GM18517 (cell line): Measurements from ENCODE around the gene SFXN5.
A peak's percentile ranks its signal among the peaks of the same experiment; 100 is the strongest.
"Not testable (repeated sequence)": the region's sequence is repeated elsewhere in the genome, so short reads cannot be mapped to it uniquely, and the experiment has no call there.

Experiments
- ATAC-seq: cut with Tn5 transposase; IDR thresholded peaks from one replicate; pipeline ENCODE4 v1.9.1; 2021; ENCODE audit warnings: mild to moderate bottlenecking, moderate library complexity; ENCODE audit not compliant: unreplicated experiment

SFXN5 gene

DNA sequence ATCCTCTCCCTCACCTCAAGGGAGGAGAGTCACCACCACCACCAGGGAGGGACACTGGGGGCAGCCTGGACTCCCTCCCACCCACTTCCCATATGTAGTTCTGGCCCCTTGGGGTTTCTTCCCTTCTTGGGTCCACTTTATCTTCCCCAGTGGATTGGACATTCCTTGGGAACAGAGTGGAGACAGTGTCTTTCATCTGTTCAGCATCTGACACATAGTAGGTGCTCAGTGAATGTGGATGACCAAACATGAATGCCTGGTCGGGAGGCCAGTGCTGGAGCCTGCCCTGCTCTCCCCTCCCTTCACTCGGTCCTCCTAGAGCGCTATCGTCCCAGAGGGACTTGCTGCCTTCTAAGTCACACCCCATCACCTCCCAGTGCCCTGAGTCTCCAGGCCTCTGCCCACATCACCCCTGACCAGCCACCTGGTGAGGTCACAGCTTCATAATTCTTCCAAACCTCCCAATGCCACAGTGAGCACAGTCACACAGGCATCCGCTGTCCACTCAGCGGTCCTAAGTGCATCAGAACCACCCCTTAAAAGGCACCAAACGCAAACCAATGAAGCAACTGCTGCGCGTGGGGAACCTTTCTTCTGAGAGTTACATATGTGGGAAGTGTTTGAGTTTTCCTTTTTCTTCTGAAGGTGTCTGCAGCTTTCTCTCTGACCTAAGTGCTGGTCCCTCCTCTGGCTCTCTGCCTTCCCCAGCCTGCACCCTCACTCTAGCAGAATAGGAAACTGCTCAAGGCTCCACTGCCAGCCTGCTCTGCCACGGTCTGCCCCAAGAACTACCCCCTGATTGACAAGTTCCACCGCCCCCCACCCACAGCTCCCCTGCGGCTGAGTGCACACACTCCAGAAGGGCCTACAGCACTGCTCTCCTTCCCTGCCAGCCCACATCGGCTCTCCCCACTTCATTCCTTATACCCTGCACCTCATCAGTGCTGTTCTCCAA, 7.2 kb upstream of the SFXN5 start:
- ATAC-seq: no peak

DNA sequence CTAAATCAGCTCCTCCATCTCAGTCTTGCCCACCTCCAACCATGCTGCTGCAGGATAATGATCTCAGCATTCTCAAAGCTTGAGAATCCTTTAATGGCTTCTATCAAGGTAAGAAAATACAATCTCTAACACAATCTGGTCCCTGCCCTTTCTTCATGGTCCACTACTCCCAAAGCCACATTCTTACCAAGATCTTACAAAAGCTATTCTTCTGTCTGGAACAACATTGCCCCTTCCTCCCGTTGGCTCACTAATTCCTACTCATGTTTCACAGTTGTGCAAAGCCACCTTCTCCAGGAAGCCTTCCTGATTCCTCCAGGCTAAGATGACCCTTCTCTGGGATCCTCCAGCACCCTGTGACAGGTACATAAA, 5.9 kb upstream of the SFXN5 start:
- ATAC-seq: no peak

DNA sequence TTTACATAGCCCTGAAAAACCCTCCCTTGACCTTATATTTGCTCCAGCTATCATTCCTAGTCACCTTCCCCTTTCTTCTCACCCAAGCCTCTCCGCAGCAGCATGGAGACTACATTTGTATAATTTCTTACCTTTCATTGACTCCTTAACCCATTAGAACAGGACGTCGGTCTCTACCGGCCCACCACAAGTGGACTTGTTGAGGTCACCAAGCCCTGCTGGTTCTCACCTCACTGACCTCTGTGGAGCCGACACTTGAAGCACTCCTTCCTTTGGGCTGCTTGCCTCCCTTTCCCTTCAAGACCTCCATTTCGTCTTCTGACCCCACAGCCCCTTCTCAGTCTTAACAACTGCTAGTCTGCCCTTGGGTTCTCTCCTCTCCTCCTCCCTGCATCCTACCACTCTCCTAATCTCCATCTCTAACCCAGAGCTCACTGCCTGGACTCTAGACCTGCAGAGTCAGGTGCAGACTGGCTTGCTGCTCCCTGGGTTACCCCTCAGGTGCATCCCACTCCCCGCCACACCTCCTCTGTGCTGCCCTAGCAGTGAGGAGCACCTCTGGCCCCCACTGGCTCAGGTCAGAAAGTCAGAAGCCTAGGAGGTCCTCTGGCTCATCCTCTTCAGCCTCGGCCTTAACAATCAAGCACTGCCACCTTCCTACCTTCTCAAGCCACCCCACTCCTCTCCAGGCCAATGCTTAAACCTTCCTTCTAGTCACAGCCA, 5.3 kb upstream of the SFXN5 start:
- no peak for ATAC-seq

DNA sequence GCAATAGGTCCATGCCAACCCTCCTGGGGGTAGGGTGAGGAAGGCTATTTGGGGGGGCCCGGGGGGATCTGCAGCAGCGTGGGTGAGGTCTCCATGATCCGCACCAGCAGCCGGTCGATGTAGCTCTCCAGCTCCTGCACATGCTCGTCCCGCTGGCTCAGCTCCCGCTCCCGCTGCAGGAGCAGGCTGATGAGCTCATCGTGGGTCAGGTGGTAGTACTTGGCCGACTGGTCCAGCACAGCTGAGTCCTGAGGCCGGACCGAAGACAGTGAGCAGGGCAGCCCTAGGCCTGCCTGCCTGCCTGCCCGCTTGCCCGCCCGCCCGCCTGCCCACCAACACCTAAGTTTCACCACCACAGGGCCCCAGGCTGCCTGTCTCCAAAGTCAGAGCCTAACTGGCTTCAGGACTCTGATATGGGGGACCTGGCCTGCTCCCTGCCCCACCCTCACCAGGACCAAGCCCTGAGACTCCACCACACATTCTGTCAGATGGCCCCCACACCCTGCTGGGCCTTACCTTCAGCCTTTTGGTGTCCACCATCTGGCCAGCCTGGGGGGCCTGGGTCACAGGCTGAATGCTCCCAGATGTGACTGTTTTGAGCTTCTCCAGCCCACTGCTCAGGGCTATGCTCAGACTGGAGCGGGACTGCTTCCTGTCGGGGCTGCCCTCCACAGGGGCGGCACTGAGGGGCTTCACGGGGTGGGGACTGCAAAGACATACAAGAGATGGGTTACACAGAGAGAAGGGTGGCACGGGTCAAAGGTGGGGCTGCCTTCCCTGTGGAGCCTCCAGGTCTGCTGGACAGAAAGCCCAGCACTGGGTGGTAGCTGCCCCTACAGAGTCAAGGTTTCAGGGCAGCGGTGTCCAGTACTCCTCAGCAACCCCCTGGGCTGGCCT, 4.2 kb upstream of the SFXN5 start:
- ATAC-seq: no peak

DNA sequence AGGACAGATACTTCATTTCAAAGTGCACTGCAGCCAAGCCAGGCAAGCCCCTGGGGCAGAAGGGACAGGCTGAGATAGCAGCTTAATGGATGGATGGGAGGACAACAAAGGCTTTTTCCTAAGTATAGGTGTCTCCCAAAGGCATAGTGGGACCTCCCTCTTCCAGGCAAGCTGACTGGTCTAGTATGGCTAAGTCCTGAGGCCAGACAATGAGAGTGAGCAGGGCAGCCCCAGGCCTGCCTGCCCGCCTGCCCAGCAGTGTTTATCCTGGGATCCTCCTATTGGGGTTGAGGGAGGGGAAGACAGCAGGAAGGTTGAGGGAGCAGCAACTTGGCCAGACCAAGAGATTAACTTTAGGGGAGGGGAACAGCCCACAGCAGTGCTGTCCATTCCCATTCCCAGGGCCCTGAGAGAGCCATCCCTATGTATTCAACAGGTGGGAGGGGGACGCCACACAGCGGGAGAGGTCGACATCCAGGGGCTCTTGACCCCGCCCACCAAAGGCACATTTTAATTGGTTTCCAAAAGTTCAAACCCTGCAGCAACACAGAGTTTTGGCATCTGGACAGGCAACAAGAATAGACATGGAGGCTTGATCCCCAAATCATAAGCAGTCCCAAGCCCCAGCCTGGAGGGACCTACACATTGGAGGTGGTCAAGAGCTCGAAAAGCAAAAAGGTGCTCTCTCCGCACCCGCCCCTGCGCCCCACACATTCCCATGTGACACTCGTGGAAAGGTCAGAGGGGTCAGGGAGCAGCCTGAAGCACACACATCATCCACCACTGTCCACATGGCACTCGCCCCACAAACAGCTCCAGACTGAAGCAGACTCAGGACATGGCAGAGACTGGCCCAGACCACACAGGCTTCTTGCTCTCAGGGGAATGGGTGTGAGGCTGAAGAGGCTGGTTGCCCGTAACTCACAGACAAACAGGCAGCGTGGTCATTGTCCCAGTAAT, 2.9 kb upstream of the SFXN5 start:
- ATAC-seq: no peak

DNA sequence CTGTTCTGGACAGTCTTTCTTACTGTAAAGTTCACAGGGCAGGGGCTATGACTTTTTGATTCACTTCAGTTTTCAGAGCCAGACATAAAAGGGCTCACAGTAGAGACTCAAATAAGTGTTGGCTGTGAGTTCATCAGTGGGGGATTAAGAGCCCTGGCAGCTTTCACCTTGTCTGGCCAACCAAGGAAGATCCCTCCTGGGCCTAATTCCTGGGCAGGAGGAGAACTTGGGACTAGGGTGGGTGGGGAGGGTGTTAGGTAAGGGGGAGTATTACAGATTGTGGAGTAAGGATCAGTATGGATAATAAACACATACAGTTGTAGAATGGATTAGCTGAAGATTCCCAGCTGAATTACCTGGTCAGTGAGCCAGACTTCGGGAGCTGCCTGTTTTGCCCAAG, 904 bp upstream of the SFXN5 start:
- ATAC-seq: no peak

DNA sequence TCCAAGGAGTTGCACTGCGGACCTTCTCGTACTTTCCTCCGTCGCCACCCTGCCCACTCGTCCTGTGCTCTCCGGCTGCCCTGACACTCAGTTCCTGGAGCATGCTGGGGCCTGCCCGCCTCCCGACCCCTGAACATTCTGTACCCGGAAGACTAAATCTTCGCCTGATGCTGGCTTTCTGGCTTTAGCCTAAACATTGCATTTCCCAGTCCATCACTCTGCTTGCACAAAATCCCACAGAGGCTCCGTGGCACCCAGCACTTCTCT, 550 bp upstream of the SFXN5 start:
- no peak for ATAC-seq

DNA sequence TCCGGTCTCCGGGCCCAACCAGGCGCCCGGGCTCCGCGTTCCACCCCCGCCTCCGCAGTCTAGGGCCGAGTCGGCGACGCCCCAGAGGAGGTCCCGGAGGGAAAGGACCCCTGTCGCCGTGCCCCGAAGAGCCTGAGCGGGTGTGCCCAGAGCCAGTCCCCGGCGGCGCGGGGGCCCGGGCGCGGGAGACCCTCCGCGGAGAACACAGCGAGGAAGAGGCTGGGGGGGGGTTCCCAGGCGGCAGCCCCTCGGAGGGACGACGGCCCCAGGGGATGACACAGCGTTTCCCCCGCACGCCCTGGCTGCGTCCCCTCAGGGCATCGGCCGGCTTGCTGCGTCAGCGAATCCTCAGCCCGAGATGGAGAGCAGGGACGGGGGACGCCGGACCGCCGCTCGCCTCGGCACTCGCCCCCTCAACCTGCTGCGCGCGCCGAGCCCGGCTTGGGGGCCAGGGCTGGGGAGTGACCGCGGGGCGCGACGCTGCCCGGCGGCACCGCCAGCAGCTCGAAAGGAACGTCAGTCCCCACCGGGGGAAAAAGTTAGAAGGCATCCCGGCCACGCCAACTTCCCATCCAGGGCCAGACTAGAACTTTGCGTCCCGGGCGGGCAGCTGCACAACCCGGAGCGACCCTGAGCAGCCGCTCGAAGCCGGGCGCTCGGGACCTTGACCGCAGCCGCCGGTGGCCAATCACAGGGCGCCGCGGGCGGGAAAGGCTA, 711 bp downstream of the SFXN5 start:
- ATAC-seq: peak; percentile 41

DNA sequence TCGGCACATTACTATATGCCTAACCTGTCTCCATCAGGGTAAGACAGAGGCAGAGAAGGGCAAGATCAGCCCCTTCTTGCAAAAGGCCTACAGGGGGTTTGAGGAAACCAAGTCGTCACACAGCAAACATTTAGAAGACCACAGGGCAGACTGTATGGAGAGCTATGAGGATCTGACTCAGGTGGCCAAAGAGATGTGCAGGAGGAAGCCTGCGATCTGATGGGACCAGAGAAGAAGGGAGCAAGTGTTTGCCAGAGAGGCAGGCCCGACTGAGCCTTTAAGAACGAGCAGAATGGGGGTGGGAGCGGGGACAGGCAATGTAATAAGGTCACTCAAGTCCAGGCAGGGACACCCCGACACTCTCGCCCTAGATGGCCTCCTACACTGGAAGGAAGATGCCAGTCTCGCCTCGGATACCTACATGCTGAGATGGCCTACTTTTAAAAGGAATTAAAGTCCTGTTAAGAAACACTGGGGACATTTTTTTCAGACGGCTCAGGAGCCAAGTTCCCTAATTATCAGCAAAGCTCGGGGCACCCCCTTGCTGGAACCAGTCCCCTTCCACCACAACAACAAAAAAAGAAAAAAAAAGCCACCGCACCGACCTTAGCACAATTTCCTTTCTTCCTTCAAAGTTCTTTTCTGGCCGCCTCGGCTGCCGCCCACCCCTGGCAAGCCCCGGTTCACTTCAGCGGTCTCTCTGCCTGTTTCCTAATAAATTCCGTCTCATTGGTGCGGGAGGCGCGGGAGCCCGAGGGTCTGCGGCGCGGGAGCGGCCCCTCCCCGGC, 1.5 kb downstream of the SFXN5 start:
- no peak for ATAC-seq

DNA sequence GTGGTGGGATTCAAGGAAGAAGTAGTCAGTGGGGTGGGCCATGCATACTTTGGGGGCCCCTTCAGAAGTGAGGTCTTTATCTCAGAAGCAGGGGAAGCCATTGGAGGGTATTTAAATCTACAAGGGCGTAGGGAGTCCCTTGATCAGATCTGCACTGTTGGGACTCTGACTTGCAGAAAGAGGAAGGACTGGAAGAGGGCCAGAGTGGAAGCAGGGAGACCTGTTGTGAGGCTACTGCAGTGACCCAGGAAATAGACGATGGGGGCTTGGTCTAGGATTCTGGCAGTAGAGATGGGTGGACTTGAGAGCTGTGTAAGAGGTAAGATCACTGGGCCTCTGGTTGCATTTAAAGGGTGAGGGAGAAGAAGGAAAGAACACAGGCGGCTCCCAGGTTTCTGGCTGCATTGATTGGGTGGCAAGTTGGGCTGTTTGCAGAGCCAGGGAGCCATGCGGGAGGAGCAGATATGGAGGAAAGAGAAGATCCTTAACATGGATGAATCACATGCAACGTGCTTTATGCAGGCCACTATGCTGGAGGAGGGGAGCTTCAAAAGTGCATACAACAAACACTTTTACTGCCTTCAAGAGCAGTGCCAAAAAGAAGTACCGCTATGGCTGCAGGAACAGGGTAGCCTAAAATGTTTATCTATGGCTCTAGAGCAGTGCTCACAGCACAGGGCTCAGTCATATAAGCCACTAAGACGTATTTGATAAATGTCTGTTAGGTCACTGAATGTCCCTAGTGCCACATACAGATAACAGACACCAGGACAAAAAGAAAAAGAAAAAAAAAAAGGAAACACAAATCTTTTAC, 2.3 kb downstream of the SFXN5 start:
- ATAC-seq: no peak

DNA sequence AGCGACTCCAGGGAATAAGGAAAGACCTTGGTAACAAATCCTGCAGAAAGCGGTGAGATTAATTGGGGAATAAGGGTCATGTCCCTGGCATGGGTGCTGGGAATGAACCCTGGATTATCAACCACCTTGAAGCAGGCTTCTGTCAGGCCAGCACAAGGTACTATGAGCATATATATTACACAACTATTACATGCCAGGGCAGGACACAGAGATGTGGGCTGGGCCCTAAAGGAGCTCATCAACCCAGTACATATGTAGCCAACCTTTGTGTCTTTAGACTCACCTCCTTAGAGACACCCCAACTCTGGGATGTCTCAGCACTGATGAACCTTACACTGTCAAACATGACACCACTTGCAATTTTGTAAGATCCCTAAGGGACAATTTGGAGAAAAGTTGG, 3.4 kb downstream of the SFXN5 start:
- ATAC-seq: no peak

DNA sequence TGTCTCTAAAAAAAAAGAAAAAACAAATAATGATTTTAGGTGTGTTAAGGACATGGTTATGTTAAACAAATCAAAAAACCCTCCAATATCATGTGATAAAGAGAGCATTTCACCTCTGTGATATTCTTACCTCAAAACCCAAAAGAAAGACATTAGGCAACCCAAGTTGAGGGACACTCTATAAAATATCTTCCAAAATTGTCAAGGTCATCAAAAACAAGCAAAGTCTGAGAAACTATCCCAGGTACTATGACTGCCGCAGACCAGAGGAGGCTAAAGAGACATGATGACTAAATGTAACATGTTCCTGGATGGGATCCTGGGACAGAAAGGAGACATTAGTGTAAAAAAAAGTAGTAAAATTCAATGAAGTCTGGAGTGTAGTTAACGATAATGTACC, 4.5 kb downstream of the SFXN5 start:
- ATAC-seq: no peak

DNA sequence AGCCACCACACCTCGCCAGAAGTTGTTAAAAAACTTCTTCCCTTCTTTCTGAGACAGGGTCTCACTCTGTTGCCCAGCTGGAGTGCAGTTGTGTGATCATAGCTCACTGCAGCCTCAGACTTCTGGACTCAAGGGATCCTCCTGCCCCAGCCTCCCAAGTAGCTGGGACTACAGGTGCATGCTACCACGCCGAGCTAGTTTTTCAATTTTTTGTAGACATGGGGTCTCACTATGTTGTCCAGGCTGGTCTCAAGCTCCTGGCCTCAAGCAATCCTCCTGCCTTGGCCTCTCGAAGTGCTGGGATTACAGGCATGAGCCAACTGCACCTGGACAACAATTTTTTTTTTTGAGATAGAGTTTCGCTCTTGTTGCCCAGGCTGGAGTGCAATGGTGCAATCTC, 6.4 kb downstream of the SFXN5 start:
- not testable (repeated sequence) for ATAC-seq

DNA sequence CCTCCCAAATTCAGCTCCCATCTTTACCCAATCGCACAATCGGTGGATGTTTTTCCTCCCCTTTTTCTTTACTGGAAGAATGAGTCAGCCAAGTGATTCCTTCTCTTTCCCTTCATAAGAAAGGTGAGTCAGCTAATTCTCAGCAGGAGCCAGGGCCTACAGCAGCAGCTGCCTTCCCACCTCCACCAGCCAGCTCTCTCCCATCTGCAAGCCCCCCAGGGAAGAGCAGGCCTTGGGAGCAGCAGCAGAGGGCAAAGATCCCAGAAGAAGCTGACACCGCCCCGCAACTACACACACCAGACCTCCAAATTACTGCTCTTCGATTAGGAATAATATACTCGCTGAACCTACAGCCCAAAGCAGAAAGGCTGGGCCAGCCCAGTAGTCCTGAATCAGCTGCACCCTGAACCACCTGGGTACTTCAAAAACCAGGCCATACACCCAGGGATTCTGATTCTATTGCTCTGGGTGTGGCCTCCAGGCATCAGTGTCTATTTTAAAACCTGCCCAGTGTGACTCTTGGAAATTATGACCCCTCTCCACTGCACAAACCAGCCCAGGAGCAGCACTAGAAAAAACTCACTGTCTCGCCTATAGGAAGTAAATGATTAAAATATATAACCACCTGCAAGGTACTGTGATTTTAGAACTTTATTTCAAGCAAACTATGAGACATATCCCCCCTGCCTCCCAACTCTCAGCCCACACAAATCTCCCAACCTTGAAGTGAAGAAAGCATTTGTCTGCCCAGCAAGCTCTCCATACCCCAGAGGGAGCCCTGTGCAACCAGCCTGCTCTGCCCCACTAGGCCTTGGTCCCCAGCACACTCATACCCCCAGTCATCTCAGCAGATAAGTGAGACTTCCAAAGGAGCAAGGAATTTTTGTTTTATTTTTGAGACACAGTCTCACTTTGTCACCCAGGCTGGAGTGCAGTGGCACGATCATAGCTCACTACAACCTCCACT, 7.3 kb downstream of the SFXN5 start:
- no peak for ATAC-seq

DNA sequence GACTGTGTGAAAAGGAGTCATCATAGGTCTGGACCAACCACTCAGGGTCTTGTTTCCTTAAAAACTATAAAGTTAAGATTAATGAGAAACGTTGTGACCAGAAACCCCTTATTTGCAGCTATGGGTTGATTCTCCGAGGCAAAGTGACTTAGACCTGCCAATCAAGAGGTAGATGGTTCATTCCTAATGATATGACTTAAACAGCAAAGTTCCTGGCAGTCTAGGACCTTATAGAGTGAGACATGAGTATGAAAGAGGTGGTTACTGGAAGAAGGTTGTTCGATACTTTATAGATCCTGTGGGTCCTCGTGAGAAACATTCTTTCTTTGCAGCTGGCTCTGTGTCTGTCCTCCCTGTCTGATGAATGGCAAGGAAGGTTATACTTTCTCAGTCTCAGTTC, 8.0 kb downstream of the SFXN5 start:
- no peak for ATAC-seq

DNA sequence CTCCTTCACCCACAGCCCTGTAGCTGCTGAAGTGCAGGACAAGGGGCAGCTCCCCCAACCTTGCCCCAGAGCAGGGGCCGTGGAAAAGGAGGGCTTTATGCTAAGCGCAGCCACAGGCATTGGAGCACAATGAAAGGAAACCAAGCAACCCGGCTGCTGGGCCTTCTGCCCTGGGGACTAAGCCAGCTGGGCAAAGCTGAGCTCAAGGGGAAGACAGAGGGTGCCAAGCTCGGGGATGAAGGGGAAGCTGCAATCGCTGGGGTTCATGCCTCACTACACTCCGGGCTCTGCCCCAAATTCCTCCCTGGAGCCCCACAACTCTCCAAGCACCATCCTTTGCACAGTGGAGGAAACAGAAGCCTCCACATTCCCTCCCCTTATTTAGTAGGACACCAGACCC, 12.4 kb downstream of the SFXN5 start:
- no peak for ATAC-seq

DNA sequence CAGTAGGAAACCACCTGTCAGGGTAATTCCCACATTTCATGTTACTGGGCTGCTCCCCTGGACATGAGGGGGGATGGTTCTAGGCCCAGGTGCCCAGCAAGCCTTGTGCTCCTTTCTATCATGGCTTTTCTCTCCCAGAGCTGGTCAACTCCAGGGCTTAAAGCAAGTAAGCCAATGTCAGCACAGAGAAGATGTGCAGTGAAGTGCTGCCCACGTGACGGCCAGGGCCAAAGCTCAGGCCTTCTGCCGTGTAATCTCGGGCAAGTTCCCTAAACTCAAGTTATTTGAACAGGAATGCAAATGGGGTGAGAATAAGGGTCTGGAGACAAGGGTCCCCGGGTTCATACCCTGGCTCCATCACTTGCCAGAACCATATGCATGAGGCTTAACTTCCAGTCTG, 16.5 kb downstream of the SFXN5 start:
- ATAC-seq: no peak
